ENCODE measurements around the gene EPHA7. TPM values are rescaled to one million over a fixed set of nuclear protein-coding genes. Genes with fewer than 3 reads are reported as not detected.

The EPHA7 gene
- total RNA-seq, 4 donors from 2014 or later = 158 to 262 (median 219) TPM

GRCh38 chr6:93341900-93342613, 77.3 kb downstream of the EPHA7 start:
- TF ChIP-seq EP300 (IDR thresholded peaks at IDR 0.05) (no peak), POLR2A (IDR thresholded peaks at IDR 0.05; ENCODE audit: low read depth) (no peak), CTCF (IDR thresholded peaks at IDR 0.05) (no peak), POLR2AphosphoS5 (IDR thresholded peaks at IDR 0.05) (no peak)
- intact Hi-C loops (cut with DNase I) = no loop called here
- Histone ChIP-seq H3K4me3 (no peak overlapping the region), H3K9me3 (no peaks in the 10 kb centered on the region), H3K27me3 (no peaks in the 10 kb centered on the region), H3K36me3 (peaks cover 0 to 5% (median 0%) of the 10 kb centered on the region in 4 donors), H3K4me1 (peaks cover 0 to 34% (median 20%) of the 10 kb centered on the region in 4 donors), H3K27ac (replicated peaks in 1 of 4) (no peak overlapping the region)
- no peak for DNase-seq (ENCODE audit: extremely low spot score)
- WGBS = 87% methylated on average over 1 of the region's 1 CpG

GRCh38 chr6:93337772-93338394, 81.5 kb downstream of the EPHA7 start:
- intact Hi-C loops (cut with DNase I) = no loop called here
- TF ChIP-seq POLR2A (IDR thresholded peaks at IDR 0.05; ENCODE audit: low read depth) (no peak), POLR2AphosphoS5 (IDR thresholded peaks at IDR 0.05) (no peak), CTCF (IDR thresholded peaks at IDR 0.05) (no peak), EP300 (IDR thresholded peaks at IDR 0.05) (no peak)
- Histone ChIP-seq H3K27ac (replicated peaks in 1 of 4) (no peak overlapping the region), H3K4me1 (peaks cover 0 to 16% (median 8%) of the 10 kb centered on the region in 4 donors), H3K27me3 (no peaks in the 10 kb centered on the region), H3K9me3 (no peaks in the 10 kb centered on the region), H3K36me3 (no peaks in the 10 kb centered on the region), H3K4me3 (no peak overlapping the region)
- no peak for DNase-seq (ENCODE audit: extremely low spot score)
- 58% methylated on average over 2 of the region's 2 CpGs for WGBS

GRCh38 chr6:93337014-93337413, 82.3 kb downstream of the EPHA7 start:
- no peak for DNase-seq (ENCODE audit: extremely low spot score)
- Histone ChIP-seq H3K27me3 (no peaks in the 10 kb centered on the region), H3K4me1 (peaks cover 0 to 16% (median 8%) of the 10 kb centered on the region in 4 donors), H3K4me3 (no peak overlapping the region), H3K9me3 (no peaks in the 10 kb centered on the region), H3K36me3 (no peaks in the 10 kb centered on the region), H3K27ac (replicated peaks in 1 of 4) (no peak overlapping the region)
- intact Hi-C loops (cut with DNase I) = no loop called here
- TF ChIP-seq EP300 (IDR thresholded peaks at IDR 0.05) = no peak
- TF ChIP-seq CTCF (IDR thresholded peaks at IDR 0.05) = no peak
- TF ChIP-seq POLR2A (IDR thresholded peaks at IDR 0.05; ENCODE audit: low read depth) = no peak
- no peak for TF ChIP-seq POLR2AphosphoS5 (IDR thresholded peaks at IDR 0.05)
- WGBS = 97% methylated on average over 1 of the region's 1 CpG

- no peaks in the 10 kb centered on the region for H3K9me3 ChIP-seq
- intact Hi-C loops (cut with DNase I) = no loop called here
Measured at GRCh38 chr6:93329301-93330000, 89.9 kb downstream of the EPHA7 start.

More at GRCh38 chr6:93329301-93330000, 89.9 kb downstream of the EPHA7 start:
- H3K4me1 ChIP-seq = peaks cover 0 to 21% (median 10%) of the 10 kb centered on the region in 4 donors
- no peaks in the 10 kb centered on the region for H3K27me3 ChIP-seq
- H3K4me3 ChIP-seq = no peak overlapping the region
- DNase-seq (ENCODE audit: extremely low spot score) = no peak
- TF ChIP-seq CTCF (IDR thresholded peaks at IDR 0.05) (no peak), POLR2AphosphoS5 (IDR thresholded peaks at IDR 0.05) (no peak), EP300 (IDR thresholded peaks at IDR 0.05) (no peak), POLR2A (IDR thresholded peaks at IDR 0.05; ENCODE audit: low read depth) (no peak)
- H3K36me3 ChIP-seq = no peaks in the 10 kb centered on the region
- WGBS = 57% methylated on average over 2 of the region's 2 CpGs
- H3K27ac ChIP-seq (replicated peaks in 1 of 4) = no peak overlapping the region
